NCI-H446 (cell line): ENCODE data around the gene ITCH.
"Not testable (repeated sequence)": the region's sequence is repeated elsewhere in the genome, so short reads cannot be mapped to it uniquely, and the experiment has no call there.

Experiments used
- DNase-seq, 2 experiments: peaks; one replicate each; lab custom pipeline; 2025; lab: John Stamatoyannopoulos, UW

Gene ITCH

GRCh38 chr20:34343458-34344211, 19.4 kb upstream of the ITCH start:
- no peak for DNase-seq

GRCh38 chr20:34344238-34344637, 18.8 kb upstream of the ITCH start:
- no peak for DNase-seq

- no peak for DNase-seq
These were observed 17.7 kb upstream of the ITCH start for GRCh38 chr20:34345402-34345736.

- not testable (repeated sequence) for DNase-seq
These were observed 17.1 kb upstream of the ITCH start for GRCh38 chr20:34345839-34346532.

GRCh38 chr20:34346533-34346865, 16.6 kb upstream of the ITCH start:
- not testable (repeated sequence) for DNase-seq

- DNase-seq, result no peak
These were observed 15.5 kb upstream of the ITCH start for GRCh38 chr20:34347571-34347970.

- DNase-seq, result no peak
These were observed 13.0 kb upstream of the ITCH start for GRCh38 chr20:34350095-34350494.

GRCh38 chr20:34353467-34353866, 9.6 kb upstream of the ITCH start:
- DNase-seq, result not testable (repeated sequence)

- no peak for DNase-seq
These were observed 7.6 kb upstream of the ITCH start for GRCh38 chr20:34355427-34355826.

GRCh38 chr20:34359729-34360128, 3.3 kb upstream of the ITCH start:
- not testable (repeated sequence) for DNase-seq

- DNase-seq, result no peak
These were observed 491 bp upstream of the ITCH start for GRCh38 chr20:34362502-34363061.

GRCh38 chr20:34363465-34364222, 571 bp downstream of the ITCH start:
- peak in 1 of 2 experiments; percentile 39 for DNase-seq

- DNase-seq, result no peak
These were observed 1.1 kb downstream of the ITCH start for GRCh38 chr20:34364223-34364506.

GRCh38 chr20:34365765-34366213, 2.7 kb downstream of the ITCH start:
- DNase-seq, result no peak

- no peak for DNase-seq
These were observed 4.1 kb downstream of the ITCH start for GRCh38 chr20:34367155-34367554.

GRCh38 chr20:34367911-34368310, 4.8 kb downstream of the ITCH start:
- DNase-seq, result not testable (repeated sequence)

GRCh38 chr20:34368547-34368946, 5.5 kb downstream of the ITCH start:
- no peak for DNase-seq

- DNase-seq, result no peak
These were observed 6.2 kb downstream of the ITCH start for GRCh38 chr20:34369265-34369664.

GRCh38 chr20:34370062-34370461, 7.0 kb downstream of the ITCH start:
- DNase-seq, result no peak

GRCh38 chr20:34373445-34373844, 10.4 kb downstream of the ITCH start:
- DNase-seq, result no peak

- DNase-seq, result no peak
These were observed 11.2 kb downstream of the ITCH start for GRCh38 chr20:34374209-34374760.

GRCh38 chr20:34375977-34376430, 12.9 kb downstream of the ITCH start:
- DNase-seq, result no peak
